K562 (cell line): ENCODE measurements around the gene SLC25A42. TPM values are rescaled to one million over a fixed set of nuclear protein-coding genes. Genes with fewer than 3 reads are reported as not detected.

Experiments used
- ASH1L ChIP-seq: fragments of 450-650 bp; IDR thresholded peaks from 2 replicates; pipeline ENCODE4 v1.6.1; 2018; ENCODE audit warnings: borderline replicate concordance, mild to moderate bottlenecking, low read depth; ENCODE audit not compliant: partially characterized antibody
- ATF7 ChIP-seq: fragments of 450-650 bp; IDR thresholded peaks from 2 replicates; pipeline ENCODE4 v1.7.1; 2014; ENCODE audit warnings: mild to moderate bottlenecking, moderate library complexity
- BHLHE40 ChIP-seq: IDR thresholded peaks from 2 replicates; pipeline ENCODE4 v1.6.1; 2011; ENCODE audit warnings: low read length, improper control_type of control experiment
- CAMTA2 ChIP-seq: fragments of 250-450 bp; sonication (Bioruptor Pico); conservative IDR thresholded peaks from 2 replicates; pipeline ENCODE4 v1.5.1; 2022
- CCAR2 ChIP-seq: fragments of 200-400 bp; formaldehyde crosslinking; IDR thresholded peaks from 2 replicates; pipeline ENCODE4 v1.6.1; 2017; ENCODE audit warnings: mild to moderate bottlenecking, low read depth, low read length
- E2F3 ChIP-seq: fragments of 250-450 bp; sonication (Bioruptor Pico); IDR thresholded peaks from 2 replicates; pipeline ENCODE4 v1.4.0; 2020; ENCODE audit warnings: mild to moderate bottlenecking
- ETV1 ChIP-seq: fragments of 450-650 bp; conservative IDR thresholded peaks from 2 replicates; pipeline ENCODE4 v1.6.1; 2016; ENCODE audit warnings: missing genetic modification characterization, control low read depth, low read depth, missing compliant biosample characterization
- ETV5 ChIP-seq: sonication (generic); formaldehyde crosslinking; IDR thresholded peaks from 2 replicates; pipeline ENCODE4 v1.4.0; 2020; ENCODE audit warnings: low read depth, mild to moderate bottlenecking, missing genetic modification reagents
- HIVEP1 ChIP-seq: fragments of 250-450 bp; sonication (Bioruptor Pico); IDR thresholded peaks from 2 replicates; pipeline ENCODE4 v1.4.0; 2020; ENCODE audit warnings: mild to moderate bottlenecking
- ILK ChIP-seq: fragments of 450-650 bp; IDR thresholded peaks from 2 replicates; pipeline ENCODE4 v1.6.1; 2016; ENCODE audit warnings: missing genetic modification characterization, low read depth, mild to moderate bottlenecking, missing compliant biosample characterization, moderate library complexity, borderline replicate concordance
- IRF2 ChIP-seq: sonication (generic); formaldehyde crosslinking; IDR thresholded peaks from 2 replicates; pipeline ENCODE4 v1.8.1; 2022; ENCODE audit warnings: mild to moderate bottlenecking, missing genetic modification reagents
- JUND ChIP-seq, 2 experiments: IDR thresholded peaks; 2 replicates in 1 of 2; 3 replicates in 1 of 2; pipeline ENCODE4 v1.6.1; 2011; ENCODE audit warnings: borderline replicate concordance in 2 of 2, low read depth in 2 of 2, low read length in 2 of 2, improper control_type of control experiment in 1 of 2, missing biosample characterization in 1 of 2, missing genetic modification characterization in 1 of 2, missing genetic modification reagents in 1 of 2
- LEF1 ChIP-seq: fragments of 450-650 bp; IDR thresholded peaks from 2 replicates; pipeline ENCODE4 v1.6.1; 2016; ENCODE audit warnings: mild to moderate bottlenecking
- NONO ChIP-seq, 2 experiments: fragments of 200-400 bp in 1 of 2; fragments of 450-650 bp in 1 of 2; formaldehyde crosslinking in 1 of 2; IDR thresholded peaks; 2 replicates each; pipeline ENCODE4 v1.6.1; 2017; ENCODE audit warnings: low read depth in 2 of 2, mild to moderate bottlenecking in 2 of 2, moderate library complexity in 2 of 2, low read length in 1 of 2
- SOX6 ChIP-seq: fragments of 450-650 bp; IDR thresholded peaks from 2 replicates; pipeline ENCODE4 v1.6.1; 2014; ENCODE audit warnings: mild to moderate bottlenecking
- TSC22D4 ChIP-seq: fragments of 450-650 bp; IDR thresholded peaks from 2 replicates; pipeline ENCODE4 v1.6.1; 2016; ENCODE audit warnings: missing genetic modification characterization, missing biosample characterization, control low read depth
- ZC3H11A ChIP-seq: IDR thresholded peaks from 2 replicates; pipeline ENCODE4 v1.6.1; 2012; ENCODE audit warnings: low read depth, low read length, improper control_type of control experiment
- ZNF212 ChIP-seq: fragments of 450-650 bp; formaldehyde crosslinking; IDR thresholded peaks from 2 replicates; pipeline ENCODE4 v1.4.0; 2020; ENCODE audit warnings: mild to moderate bottlenecking
- polyA plus RNA-seq, 8 experiments: library from polyadenylated mRNA; depleted of rRNA in 4 of 8; stranded (reverse) in 5 of 8; unstranded in 3 of 8; fragments of >200 nt; fragmentation: Nextera tagmentation in 2 of 8; fragmentation: Illumina TruSeq in 1 of 8; extraction: Ambion mirVana in 2 of 8; extraction: Trizol in 1 of 8; gene quantifications; 2 replicates each; pipeline versions ENCODE4 v1.2.1 to v1.2.3, GENCODE V29; 2011 to 2014; ENCODE audit warnings: inconsistent platforms in 1 of 8, missing spikeins in 1 of 8
- total RNA-seq, 7 experiments: library from RNA; depleted of rRNA in 6 of 7; stranded (reverse); fragments of >200 nt in 6 of 7; fragmentation: Illumina TruSeq in 2 of 7; extraction: Trizol in 2 of 7; gene quantifications; 2 replicates each; pipeline versions ENCODE4 v1.2.1 to v1.2.3, GENCODE V29; 2011 to 2021; ENCODE audit warnings: low replicate concordance in 1 of 7
- TF ChIP-seq, protein P1 (sequence below): sonication (generic); formaldehyde crosslinking; IDR thresholded peaks from 2 replicates; pipeline ENCODE4 v1.8.1; 2023; ENCODE audit warnings: mild to moderate bottlenecking, missing genetic modification reagents
- TF ChIP-seq, protein P2 (sequence below): sonication (generic); formaldehyde crosslinking; IDR thresholded peaks from 2 replicates; pipeline ENCODE4 v1.8.1; 2022; ENCODE audit warnings: missing genetic modification reagents
- TF ChIP-seq, protein P3 (sequence below): fragments of 450-650 bp; formaldehyde crosslinking; conservative IDR thresholded peaks from 2 replicates; pipeline ENCODE4 v1.4.0; 2022; ENCODE audit warnings: mild to moderate bottlenecking, missing genetic modification characterization
- TF ChIP-seq, protein P4 (sequence below): fragments of 250-450 bp; sonication (Bioruptor Pico); IDR thresholded peaks from 2 replicates; pipeline ENCODE4 v1.5.0; 2021

Gene SLC25A42
- total and polyA plus RNA-seq, 9 of the 15 experiments (the other 6 are each of a cell fraction or from before 2014, with no cell fraction given): 0.59 to 32.2 (median 14.1) TPM

DNA sequence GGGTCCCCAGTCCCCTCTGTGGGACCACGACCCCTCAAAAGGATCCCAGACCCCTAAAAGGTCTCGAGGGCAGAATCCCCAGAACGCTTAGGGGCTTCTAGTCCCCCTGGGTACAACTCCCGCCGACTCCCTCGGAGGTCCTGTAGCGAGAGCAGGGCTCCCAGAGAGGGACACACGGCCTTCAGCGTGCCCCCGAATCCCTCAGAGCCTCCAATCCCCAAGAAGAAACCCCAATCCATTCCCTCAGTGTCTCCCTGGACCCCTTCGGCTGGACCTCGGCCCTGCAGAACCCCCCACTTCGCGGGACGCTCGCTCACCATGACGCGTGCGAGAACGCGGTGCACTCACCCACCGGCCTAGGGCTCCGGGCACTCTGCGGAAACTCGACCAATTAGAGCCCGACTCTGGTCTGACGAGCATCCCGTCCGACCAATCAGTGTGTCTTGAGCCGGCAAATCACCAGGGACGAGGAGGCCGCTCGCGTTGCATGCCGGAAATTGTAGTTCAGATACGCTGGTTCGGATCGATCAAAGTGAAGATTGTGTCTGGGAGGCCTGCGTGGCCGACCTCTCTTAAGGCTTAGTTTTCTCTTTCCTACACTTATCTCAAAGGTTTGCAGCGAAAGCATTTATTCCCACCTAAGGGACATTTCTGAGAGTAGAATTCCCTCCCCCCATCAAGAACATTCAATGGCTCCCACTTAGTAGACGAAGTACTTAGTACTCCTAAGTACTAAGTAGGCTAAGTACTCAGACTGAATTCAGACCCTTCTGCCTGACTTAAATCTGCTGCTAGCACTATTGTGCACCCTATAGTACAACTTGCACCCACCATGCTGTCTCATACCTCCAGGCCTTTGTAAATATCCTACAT, 74.6 kb downstream of the SLC25A42 start, which contains the start of gene TMEM161A (continued):
- TF ChIP-seq ATF7 (peak; percentile 59), JUND (IDR thresholded peaks at IDR 0.05; ENCODE audit: borderline replicate concordance, low read depth, low read length) (peak; percentile 63), JUND (tag; IDR thresholded peaks at IDR 0.05; ENCODE audit: borderline replicate concordance, low read depth, low read length) (no peak; the same call in 2 of the 3 replicates), E2F3 (CRISPR knock-in tag) (no peak), BHLHE40 (peak; percentile 68), ZNF212 (CRISPR knock-in tag) (no peak), LEF1 (no peak), NONO (IDR thresholded peaks at IDR 0.05; ENCODE audit: low read depth in 2 of 2, low read length in 1 of 2) (no peak), ASH1L (peak; percentile 95), ETV1 (tag) (no peak), ILK (tag) (no peak), HIVEP1 (CRISPR knock-in tag) (no peak), SOX6 (no peak), CAMTA2 (no peak), IRF2 (no peak), ZC3H11A (no peak), ETV5 (CRISPR knock-in tag) (no peak), CCAR2 (no peak), TSC22D4 (tag) (no peak)
- TF ChIP-seq, protein P1, sequence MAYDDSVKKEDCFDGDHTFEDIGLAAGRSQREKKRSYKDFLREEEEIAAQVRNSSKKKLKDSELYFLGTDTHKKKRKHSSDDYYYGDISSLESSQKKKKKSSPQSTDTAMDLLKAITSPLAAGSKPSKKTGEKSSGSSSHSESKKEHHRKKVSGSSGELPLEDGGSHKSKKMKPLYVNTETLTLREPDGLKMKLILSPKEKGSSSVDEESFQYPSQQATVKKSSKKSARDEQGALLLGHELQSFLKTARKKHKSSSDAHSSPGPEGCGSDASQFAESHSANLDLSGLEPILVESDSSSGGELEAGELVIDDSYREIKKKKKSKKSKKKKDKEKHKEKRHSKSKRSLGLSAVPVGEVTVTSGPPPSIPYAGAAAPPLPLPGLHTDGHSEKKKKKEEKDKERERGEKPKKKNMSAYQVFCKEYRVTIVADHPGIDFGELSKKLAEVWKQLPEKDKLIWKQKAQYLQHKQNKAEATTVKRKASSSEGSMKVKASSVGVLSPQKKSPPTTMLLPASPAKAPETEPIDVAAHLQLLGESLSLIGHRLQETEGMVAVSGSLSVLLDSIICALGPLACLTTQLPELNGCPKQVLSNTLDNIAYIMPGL: no peak
- TF ChIP-seq, protein P2, sequence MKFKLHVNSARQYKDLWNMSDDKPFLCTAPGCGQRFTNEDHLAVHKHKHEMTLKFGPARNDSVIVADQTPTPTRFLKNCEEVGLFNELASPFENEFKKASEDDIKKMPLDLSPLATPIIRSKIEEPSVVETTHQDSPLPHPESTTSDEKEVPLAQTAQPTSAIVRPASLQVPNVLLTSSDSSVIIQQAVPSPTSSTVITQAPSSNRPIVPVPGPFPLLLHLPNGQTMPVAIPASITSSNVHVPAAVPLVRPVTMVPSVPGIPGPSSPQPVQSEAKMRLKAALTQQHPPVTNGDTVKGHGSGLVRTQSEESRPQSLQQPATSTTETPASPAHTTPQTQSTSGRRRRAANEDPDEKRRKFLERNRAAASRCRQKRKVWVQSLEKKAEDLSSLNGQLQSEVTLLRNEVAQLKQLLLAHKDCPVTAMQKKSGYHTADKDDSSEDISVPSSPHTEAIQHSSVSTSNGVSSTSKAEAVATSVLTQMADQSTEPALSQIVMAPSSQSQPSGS (CRISPR knock-in tag): no peak
- TF ChIP-seq, protein P3, sequence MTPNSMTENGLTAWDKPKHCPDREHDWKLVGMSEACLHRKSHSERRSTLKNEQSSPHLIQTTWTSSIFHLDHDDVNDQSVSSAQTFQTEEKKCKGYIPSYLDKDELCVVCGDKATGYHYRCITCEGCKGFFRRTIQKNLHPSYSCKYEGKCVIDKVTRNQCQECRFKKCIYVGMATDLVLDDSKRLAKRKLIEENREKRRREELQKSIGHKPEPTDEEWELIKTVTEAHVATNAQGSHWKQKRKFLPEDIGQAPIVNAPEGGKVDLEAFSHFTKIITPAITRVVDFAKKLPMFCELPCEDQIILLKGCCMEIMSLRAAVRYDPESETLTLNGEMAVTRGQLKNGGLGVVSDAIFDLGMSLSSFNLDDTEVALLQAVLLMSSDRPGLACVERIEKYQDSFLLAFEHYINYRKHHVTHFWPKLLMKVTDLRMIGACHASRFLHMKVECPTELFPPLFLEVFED (CRISPR knock-in tag): no peak
- TF ChIP-seq, protein P4, sequence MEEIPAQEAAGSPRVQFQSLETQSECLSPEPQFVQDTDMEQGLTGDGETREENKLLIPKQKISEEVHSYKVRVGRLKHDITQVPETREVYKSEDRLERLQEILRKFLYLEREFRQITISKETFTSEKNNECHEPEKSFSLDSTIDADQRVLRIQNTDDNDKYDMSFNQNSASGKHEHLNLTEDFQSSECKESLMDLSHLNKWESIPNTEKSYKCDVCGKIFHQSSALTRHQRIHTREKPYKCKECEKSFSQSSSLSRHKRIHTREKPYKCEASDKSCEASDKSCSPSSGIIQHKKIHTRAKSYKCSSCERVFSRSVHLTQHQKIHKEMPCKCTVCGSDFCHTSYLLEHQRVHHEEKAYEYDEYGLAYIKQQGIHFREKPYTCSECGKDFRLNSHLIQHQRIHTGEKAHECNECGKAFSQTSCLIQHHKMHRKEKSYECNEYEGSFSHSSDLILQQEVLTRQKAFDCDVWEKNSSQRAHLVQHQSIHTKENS (CRISPR knock-in tag): no peak
